HAP-1 (cell line): ENCODE measurements around the gene MMEL1.

Source experiments
- DNase-seq, 2 experiments: peaks; one replicate each; pipeline ENCODE4 v3.0.0-alpha.2; 2016 to 2020; ENCODE audit warnings: low spot score in 2 of 2
- H3K27me3 ChIP-seq: fragments of 250-450 bp; sonication (Bioruptor Pico); 2 replicates; pipeline ENCODE4 v1.5.1; 2020; ENCODE audit warnings: low read depth, mild to moderate bottlenecking, moderate library complexity
- H3K36me3 ChIP-seq: fragments of 250-450 bp; sonication (Bioruptor Pico); replicated peaks from 2 replicates; pipeline ENCODE4 v1.5.1; 2020; ENCODE audit warnings: mild to moderate bottlenecking
- H3K4me1 ChIP-seq: fragments of 250-450 bp; sonication (Bioruptor Pico); 2 replicates; pipeline ENCODE4 v1.5.1; 2020; ENCODE audit warnings: mild to moderate bottlenecking
- H3K4me3 ChIP-seq: fragments of 250-450 bp; sonication (Bioruptor Pico); 2 replicates; pipeline ENCODE4 v1.5.1; 2020; ENCODE audit warnings: mild to moderate bottlenecking, moderate library complexity
- H3K9me3 ChIP-seq: fragments of 250-450 bp; sonication (Bioruptor Pico); 2 replicates; pipeline ENCODE4 v1.5.1; 2020; ENCODE audit warnings: mild to moderate bottlenecking, moderate library complexity
- in situ Hi-C: fragments of 300-500 bp; cut with MboI; formaldehyde crosslinking; loops from 3 replicates; pipeline ENCODE4 v1.14.3; 2020; ENCODE audit warnings: low sequenced_read_pairs, inconsistent platforms, mixed read lengths

MMEL1 gene

GRCh38 chr1:2590233-2591141, 42.3 kb downstream of the MMEL1 start:
- in situ Hi-C loops: no loop called here
- H3K27me3 ChIP-seq: peaks cover 5% of the 10 kb centered on the region; the same call in 1 of the 2 replicates
- H3K4me1 ChIP-seq: peaks cover 2% of the 10 kb centered on the region; the same call in 1 of the 2 replicates
- no peaks in the 10 kb centered on the region for H3K36me3 ChIP-seq
- no peak for DNase-seq
- H3K9me3 ChIP-seq: no peaks in the 10 kb centered on the region
- no peak overlapping the region for H3K4me3 ChIP-seq

- H3K4me1 ChIP-seq: peaks cover 2% of the 10 kb centered on the region; the same call in 1 of the 2 replicates
Measured at GRCh38 chr1:2589431-2590232, 43.2 kb downstream of the MMEL1 start.

DNA sequence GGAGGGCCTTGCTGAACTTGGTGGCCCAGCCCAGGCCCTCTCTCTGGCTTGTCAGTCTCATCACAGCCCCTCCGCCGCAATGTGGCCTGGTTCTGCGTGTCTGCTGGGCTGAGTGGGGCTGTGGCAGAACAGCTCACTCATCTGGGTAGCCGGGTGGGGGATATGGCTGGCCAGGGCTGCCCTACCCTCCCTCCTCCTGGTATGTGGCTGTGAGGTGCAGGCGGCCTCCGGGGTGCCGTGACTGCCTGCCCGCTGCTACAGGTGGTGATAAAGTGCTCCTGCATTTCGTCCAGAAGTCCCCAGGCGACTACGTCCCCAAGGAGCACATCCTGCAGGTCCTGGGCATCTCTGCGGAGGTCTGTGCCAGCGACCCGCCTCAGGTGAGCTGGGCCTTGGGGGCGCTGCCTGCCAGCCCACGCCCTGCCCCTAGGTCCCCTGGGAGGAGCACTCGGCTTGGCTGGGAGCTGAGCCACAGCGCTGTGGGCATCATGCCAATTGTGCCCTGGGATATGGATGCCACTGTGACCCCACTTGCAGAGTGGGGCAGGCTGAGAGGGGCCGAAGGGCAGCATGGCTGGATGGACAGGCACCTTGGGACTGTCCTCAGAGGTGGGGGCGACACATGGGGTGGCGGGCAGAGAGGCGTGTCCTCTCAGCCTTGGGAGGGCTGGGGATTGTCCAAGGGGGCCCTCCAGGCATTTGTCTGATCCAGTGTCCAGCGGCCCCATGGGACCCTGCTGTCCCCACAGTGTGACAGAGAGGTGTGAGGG, 44.0 kb downstream of the MMEL1 start:
- Histone ChIP-seq H3K4me3 (no peak overlapping the region), H3K4me1 (peaks cover 2% of the 10 kb centered on the region; the same call in 1 of the 2 replicates), H3K27me3 (peaks cover 1% of the 10 kb centered on the region; the same call in 1 of the 2 replicates), H3K9me3 (no peaks in the 10 kb centered on the region), H3K36me3 (no peaks in the 10 kb centered on the region)
- no peak for DNase-seq
- in situ Hi-C loops: loop anchor here (10.0 kb wide), 1 partner anchor 174 kb away; the partner anchor contains the start of gene PEX10

More at GRCh38 chr1:2589431-2590232, 43.2 kb downstream of the MMEL1 start:
- DNase-seq: no peak
- H3K27me3 ChIP-seq: peaks cover 5% of the 10 kb centered on the region; the same call in 1 of the 2 replicates
- in situ Hi-C loops: loop anchor here (10.0 kb wide), 1 partner anchor 175 kb away; the partner anchor contains the start of gene PEX10
- no peaks in the 10 kb centered on the region for H3K36me3 ChIP-seq
- H3K4me3 ChIP-seq: no peak overlapping the region
- H3K9me3 ChIP-seq: no peaks in the 10 kb centered on the region

DNA sequence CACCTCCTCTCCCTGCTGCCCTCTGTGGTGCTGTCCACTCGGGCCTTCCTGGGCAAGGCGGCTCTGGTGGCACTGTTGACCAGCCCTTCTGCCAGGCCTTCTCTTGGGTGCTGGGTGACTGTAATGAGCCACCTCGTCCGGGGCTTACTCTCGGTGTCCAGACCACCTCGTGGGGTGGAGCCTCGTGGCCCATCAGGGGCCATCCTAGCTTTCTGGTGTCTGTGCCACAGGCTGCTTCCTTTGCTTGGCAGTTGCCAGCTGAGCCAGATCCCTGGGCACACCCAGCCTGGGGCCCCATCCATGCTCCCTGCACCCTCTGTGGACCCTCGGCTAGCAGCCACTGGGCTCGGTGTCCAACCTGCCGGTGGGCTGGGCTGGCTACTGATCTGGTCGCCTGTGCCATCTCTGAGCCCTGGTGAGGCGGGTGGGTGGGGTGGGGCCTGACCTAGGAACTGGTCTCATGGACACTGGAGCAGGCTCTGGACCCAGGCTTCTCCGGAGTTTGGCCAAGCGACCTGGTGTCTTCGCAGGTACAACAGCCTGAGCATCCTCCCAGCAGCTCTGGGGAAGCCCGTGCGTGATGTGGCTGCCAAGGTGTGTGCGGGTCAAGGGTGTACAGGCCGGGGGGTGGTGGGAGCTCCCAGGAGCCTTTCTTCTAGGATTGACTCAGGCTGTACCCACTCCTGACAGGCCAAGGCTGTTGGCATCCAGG, 44.8 kb downstream of the MMEL1 start:
- in situ Hi-C loops: loop anchor here (10.0 kb wide), 1 partner anchor 173 kb away; the partner anchor contains the start of gene PEX10
- Histone ChIP-seq H3K36me3 (no peaks in the 10 kb centered on the region), H3K27me3 (no peaks in the 10 kb centered on the region), H3K4me3 (peak overlapping the region; percentile 65), H3K9me3 (no peaks in the 10 kb centered on the region), H3K4me1 (peaks cover 2% of the 10 kb centered on the region; the same call in 1 of the 2 replicates)
- no peak for DNase-seq

- in situ Hi-C loops: loop anchor here (10.0 kb wide), 1 partner anchor 172 kb away; the partner anchor contains the start of gene PEX10
- DNase-seq: no peak
- Histone ChIP-seq H3K4me1 (peaks cover 2% of the 10 kb centered on the region; the same call in 1 of the 2 replicates), H3K9me3 (no peaks in the 10 kb centered on the region), H3K36me3 (no peaks in the 10 kb centered on the region), H3K4me3 (peak overlapping the region; percentile 65), H3K27me3 (peaks cover 5% of the 10 kb centered on the region; the same call in 1 of the 2 replicates)
Measured at GRCh38 chr1:2587071-2587859, 45.6 kb downstream of the MMEL1 start.

DNA sequence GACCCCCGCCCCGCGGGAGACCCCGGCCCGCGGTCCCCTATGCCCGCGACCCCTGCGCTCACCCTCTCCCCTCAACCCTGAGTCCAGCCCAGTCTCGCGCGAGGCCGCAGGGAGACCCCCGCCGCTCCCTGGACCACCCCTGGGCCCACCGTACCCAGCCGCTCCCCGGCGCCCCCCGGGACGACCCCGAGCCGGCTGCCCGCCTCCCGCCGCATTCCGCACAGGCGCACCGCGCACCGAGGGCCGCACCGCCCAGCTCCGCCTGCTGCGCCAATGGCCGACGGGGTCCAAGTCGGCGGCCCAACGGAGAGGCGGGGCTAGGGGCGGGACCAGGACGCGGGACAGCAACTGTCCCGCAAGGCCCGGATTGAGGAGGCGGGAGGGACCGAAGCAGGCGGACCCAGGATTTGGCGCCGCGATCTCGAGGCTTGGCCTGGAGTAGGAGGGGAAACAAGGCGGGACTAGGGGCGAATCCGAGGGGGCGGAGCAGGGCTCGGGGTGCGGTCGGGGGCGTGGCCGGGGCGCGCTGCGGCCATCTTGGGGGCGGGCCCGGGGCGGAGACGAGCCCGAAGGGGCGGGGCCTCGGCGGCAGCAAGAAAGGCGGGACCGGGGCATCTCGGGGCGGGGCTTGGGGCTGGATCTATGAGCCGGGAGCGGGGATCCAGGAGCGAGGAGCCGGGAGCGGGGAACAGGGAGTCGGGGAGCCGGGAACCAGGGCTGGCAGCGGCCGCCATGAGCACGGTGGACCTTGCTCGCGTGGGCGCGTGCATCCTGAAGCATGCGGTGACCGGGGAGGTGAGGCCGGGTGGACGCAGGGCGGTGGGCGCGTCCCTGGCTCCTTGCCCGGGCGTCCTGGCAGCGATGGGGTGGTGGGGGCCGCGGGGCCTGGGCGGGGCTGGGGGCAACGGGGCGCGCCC, 46.4 kb downstream of the MMEL1 start, which contains the start of gene PRXL2B:
Gene PRXL2B, plus strand, starts transcription at position 624 of the 917 bp plus-strand sequence. Its CDS starts 109 bp downstream, at position 733.
- Histone ChIP-seq H3K4me3 (peak within 1 kb of the TSS; percentile 65), H3K9me3 (no peaks in the 10 kb centered on the region), H3K36me3 (no peaks in the 10 kb centered on the region), H3K27me3 (peaks cover 9% of the 10 kb centered on the region; the same call in 1 of the 2 replicates), H3K4me1 (peaks cover 2% of the 10 kb centered on the region; the same call in 1 of the 2 replicates)
- in situ Hi-C loops: loop anchor here (10.0 kb wide), 1 partner anchor 172 kb away; the partner anchor contains the start of gene PEX10
- DNase-seq: peak; percentile 97 to 99

- peaks cover 2% of the 10 kb centered on the region; the same call in 1 of the 2 replicates for H3K4me1 ChIP-seq
- no peaks in the 10 kb centered on the region for H3K9me3 ChIP-seq
- peak; percentile 23 to 43 for DNase-seq
- H3K4me3 ChIP-seq: peak overlapping the region; percentile 65
- in situ Hi-C loops: loop anchor here (10.0 kb wide), 1 partner anchor 171 kb away; the partner anchor contains the start of gene PEX10
- H3K27me3 ChIP-seq: peaks cover 10% of the 10 kb centered on the region; the same call in 1 of the 2 replicates
- no peaks in the 10 kb centered on the region for H3K36me3 ChIP-seq
Measured at GRCh38 chr1:2585318-2586092, 47.3 kb downstream of the MMEL1 start.

DNA sequence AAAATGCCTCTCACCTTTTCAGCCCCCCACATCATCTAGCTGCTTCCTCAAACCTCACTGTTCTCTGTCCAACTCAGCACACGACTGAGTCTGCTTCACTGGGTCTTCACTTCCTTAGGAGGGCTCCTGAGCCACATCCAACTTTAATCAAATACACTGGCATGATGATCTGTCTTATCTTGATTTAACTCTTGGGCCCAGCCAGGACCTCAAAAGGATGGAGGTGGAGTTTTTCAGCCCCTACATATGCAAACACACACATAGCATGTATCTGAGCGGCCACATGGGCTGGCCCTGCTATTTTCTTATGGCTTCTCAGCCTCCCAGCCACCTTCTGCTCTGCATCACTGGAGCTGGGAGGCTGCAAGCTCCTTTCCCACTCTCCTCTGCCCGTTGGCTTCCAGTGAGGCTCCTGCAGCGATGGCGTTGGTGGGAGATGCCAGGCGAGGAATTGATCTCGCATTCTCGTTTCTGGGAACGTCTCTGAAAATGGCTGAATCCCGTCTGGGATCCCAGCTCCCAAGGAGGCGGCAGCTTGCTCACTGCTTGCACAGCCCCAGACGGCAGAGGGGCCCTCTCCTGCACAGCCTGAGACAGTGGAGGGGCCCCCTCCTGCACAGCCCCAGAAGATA, 48.0 kb downstream of the MMEL1 start:
- in situ Hi-C loops: loop anchor here (10.0 kb wide), 1 partner anchor 170 kb away; the partner anchor contains the start of gene PEX10
- Histone ChIP-seq H3K9me3 (no peaks in the 10 kb centered on the region), H3K36me3 (no peaks in the 10 kb centered on the region), H3K4me1 (peaks cover 2% of the 10 kb centered on the region; the same call in 1 of the 2 replicates), H3K4me3 (peak overlapping the region; percentile 65), H3K27me3 (peaks cover 11% of the 10 kb centered on the region; the same call in 1 of the 2 replicates)
- no peak for DNase-seq

DNA sequence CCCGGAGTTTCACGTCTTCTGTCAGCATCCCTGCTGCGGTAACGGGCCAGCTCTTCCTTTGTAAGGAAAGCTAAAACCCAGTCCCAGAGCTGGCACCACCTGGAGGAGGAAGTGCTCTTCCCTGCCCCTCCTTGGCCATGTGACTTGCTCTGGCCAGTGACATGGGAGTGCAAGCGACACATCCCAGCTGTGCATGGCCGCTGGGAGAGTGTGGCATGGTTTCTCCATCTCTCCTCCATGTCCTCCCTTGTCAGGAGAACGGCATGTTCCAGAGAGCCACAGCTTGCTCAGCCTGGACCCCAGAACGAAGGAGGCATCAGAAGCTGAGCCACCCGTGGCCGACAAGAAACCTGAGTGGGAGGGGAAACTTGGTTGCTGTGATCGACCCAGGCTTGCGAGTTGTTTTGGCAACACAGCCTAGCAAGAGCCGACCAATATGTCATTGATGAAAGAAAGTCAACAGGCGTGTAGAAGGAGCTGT, 48.9 kb downstream of the MMEL1 start:
- no peak for DNase-seq
- no peaks in the 10 kb centered on the region for H3K9me3 ChIP-seq
- H3K4me1 ChIP-seq: peaks cover 2% of the 10 kb centered on the region; the same call in 1 of the 2 replicates
- in situ Hi-C loops: loop anchor here (10.0 kb wide), 1 partner anchor 169 kb away; the partner anchor contains the start of gene PEX10
- H3K4me3 ChIP-seq: no peak overlapping the region
- no peaks in the 10 kb centered on the region for H3K36me3 ChIP-seq
- peaks cover 11% of the 10 kb centered on the region; the same call in 1 of the 2 replicates for H3K27me3 ChIP-seq
